Measurements from ENCODE around the gene MTHFD1. TPM values are rescaled to one million over a fixed set of nuclear protein-coding genes. Genes with fewer than 3 reads are reported as not detected.

MTHFD1 gene
- polyA plus RNA-seq, 2 of the 4 experiments (the other 2 are of a cell fraction), result 105 to 159 TPM

DNA sequence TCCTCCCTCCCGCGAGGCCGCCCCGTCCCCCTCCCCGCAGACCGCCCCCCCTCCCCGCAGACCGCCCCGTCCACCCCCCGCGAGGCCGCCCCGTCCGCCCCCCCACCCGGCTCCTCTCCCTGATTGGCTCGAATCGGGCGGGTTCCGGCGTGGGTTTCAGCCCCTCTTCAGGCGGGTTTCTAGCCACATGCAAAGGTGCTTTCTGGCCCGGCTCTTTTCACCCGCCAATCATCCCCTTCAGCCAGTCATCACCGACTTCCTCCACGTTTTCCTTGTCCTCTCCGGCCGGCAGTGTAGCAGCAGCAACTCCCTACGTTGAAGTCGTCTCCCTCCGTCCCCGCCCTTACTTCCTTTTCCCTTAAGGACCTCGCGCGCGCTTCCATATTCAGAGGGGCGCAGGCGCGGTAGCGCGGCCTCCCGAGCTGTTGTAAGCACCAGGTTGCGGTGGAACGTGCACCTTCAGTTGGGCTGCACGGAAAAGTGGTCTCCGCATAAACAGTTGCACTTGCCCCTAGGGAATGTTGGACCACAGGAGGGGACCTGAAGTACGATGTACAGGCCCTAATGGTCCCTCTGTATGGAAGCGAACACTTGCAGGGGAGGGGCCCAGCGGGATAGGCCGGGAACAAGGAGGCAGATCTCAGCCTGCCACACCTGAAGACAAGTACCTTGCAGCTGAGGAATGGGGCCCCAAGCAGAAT lies 49.4 kb upstream of the MTHFD1 start:
- peak; percentile 99 for DNase-seq (ENCODE audit: low read depth in 1 of 2, low spot score in 1 of 2)
- ChIA-PET POLR2A (interaction anchor here (0.6 to 2.3 kb wide), 9 partner anchors 15 to 697 kb away, joined by 3 to 16 read pairs (median 5); partner anchors contain the start of genes HSPA2, MTHFD1, WDR89 and ZBTB1), CTCF (interaction anchor here (0.9 to 8.7 kb wide), 7 partner anchors 10 to 328 kb away, joined by 3 to 93 read pairs (median 3); partner anchors contain the start of gene AKAP5)
- no peak for FAIRE-seq
- peak overlapping the region; percentile 82 for H3K4me2 ChIP-seq
- peak overlapping the region; percentile 83 for H3K4me3 ChIP-seq
- H3K4me1 ChIP-seq, result peaks cover 17% of the 10 kb centered on the region
- H3K9me3 ChIP-seq, result peaks cover 9% of the 10 kb centered on the region; the same call in 2 of the 3 replicates
- H3K27ac ChIP-seq, result peak overlapping the region; percentile 94 to 95
- ATAC-seq, result peak; percentile 94
- WGBS (ENCODE audit: missing lambda C conversion rate), result under 1% methylated on average over 31 of the region's 49 CpGs
- TF ChIP-seq TFCP2L1 (CRISPR knock-in tag; IDR thresholded peaks at IDR 0.05), result no peak
- no peak for TF ChIP-seq CHD4 (IDR thresholded peaks at IDR 0.05; ENCODE audit: borderline replicate concordance)
- TF ChIP-seq TP53 (CRISPR knock-in tag; IDR thresholded peaks at IDR 0.05), result no peak
- TF ChIP-seq HEYL (CRISPR knock-in tag; IDR thresholded peaks at IDR 0.05), result no peak
- no peak for TF ChIP-seq ZSCAN20 (CRISPR knock-in tag; IDR thresholded peaks at IDR 0.05)
- no peak for TF ChIP-seq HOXA7 (CRISPR knock-in tag; IDR thresholded peaks at IDR 0.05)
- peak; percentile 41; the same call in 1 of the 2 replicates for TF ChIP-seq PHF8 (IDR thresholded peaks at IDR 0.05; ENCODE audit: borderline replicate concordance, low read depth)
- TF ChIP-seq GATA3 (IDR thresholded peaks at IDR 0.05; ENCODE audit: borderline replicate concordance), result no peak
- TF ChIP-seq MAFK (IDR thresholded peaks at IDR 0.05; ENCODE audit: partially characterized antibody), result no peak
- no peak for TF ChIP-seq SMC3 (IDR thresholded peaks at IDR 0.05)
- TF ChIP-seq EP300 (IDR thresholded peaks at IDR 0.05), result no peak
- no peak for TF ChIP-seq RARB (CRISPR knock-in tag; IDR thresholded peaks at IDR 0.05)
- TF ChIP-seq, protein P1, sequence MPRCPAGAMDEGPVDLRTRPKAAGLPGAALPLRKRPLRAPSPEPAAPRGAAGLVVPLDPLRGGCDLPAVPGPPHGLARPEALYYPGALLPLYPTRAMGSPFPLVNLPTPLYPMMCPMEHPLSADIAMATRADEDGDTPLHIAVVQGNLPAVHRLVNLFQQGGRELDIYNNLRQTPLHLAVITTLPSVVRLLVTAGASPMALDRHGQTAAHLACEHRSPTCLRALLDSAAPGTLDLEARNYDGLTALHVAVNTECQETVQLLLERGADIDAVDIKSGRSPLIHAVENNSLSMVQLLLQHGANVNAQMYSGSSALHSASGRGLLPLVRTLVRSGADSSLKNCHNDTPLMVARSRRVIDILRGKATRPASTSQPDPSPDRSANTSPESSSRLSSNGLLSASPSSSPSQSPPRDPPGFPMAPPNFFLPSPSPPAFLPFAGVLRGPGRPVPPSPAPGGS (IDR thresholded peaks at IDR 0.05), result peak; percentile 68; the same call in 1 of the 3 replicates
- TF ChIP-seq, protein P2, sequence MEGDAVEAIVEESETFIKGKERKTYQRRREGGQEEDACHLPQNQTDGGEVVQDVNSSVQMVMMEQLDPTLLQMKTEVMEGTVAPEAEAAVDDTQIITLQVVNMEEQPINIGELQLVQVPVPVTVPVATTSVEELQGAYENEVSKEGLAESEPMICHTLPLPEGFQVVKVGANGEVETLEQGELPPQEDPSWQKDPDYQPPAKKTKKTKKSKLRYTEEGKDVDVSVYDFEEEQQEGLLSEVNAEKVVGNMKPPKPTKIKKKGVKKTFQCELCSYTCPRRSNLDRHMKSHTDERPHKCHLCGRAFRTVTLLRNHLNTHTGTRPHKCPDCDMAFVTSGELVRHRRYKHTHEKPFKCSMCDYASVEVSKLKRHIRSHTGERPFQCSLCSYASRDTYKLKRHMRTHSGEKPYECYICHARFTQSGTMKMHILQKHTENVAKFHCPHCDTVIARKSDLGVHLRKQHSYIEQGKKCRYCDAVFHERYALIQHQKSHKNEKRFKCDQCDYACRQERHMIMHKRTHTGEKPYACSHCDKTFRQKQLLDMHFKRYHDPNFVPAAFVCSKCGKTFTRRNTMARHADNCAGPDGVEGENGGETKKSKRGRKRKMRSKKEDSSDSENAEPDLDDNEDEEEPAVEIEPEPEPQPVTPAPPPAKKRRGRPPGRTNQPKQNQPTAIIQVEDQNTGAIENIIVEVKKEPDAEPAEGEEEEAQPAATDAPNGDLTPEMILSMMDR (IDR thresholded peaks at IDR 0.05), result no peak
- no peak for TF ChIP-seq ESRRA (IDR thresholded peaks at IDR 0.05; ENCODE audit: borderline replicate concordance, low read length)
- TF ChIP-seq ZC3H11A (IDR thresholded peaks at IDR 0.05), result no peak
- TF ChIP-seq POLR2A (IDR thresholded peaks at IDR 0.05; ENCODE audit: low read length), result peak; percentile 96
- TF ChIP-seq, protein P3, sequence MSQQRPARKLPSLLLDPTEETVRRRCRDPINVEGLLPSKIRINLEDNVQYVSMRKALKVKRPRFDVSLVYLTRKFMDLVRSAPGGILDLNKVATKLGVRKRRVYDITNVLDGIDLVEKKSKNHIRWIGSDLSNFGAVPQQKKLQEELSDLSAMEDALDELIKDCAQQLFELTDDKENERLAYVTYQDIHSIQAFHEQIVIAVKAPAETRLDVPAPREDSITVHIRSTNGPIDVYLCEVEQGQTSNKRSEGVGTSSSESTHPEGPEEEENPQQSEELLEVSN (IDR thresholded peaks at IDR 0.05; ENCODE audit: borderline replicate concordance, low read depth), result no peak
- TF ChIP-seq, protein P4, sequence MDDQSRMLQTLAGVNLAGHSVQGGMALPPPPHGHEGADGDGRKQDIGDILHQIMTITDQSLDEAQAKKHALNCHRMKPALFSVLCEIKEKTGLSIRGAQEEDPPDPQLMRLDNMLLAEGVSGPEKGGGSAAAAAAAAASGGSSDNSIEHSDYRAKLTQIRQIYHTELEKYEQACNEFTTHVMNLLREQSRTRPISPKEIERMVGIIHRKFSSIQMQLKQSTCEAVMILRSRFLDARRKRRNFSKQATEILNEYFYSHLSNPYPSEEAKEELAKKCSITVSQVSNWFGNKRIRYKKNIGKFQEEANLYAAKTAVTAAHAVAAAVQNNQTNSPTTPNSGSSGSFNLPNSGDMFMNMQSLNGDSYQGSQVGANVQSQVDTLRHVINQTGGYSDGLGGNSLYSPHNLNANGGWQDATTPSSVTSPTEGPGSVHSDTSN (IDR thresholded peaks at IDR 0.05), result peak; percentile 95
- TF ChIP-seq, protein P5, sequence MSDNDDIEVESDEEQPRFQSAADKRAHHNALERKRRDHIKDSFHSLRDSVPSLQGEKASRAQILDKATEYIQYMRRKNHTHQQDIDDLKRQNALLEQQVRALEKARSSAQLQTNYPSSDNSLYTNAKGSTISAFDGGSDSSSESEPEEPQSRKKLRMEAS (IDR thresholded peaks at IDR 0.05), result peak; percentile 90
- no peak for TF ChIP-seq MYC (IDR thresholded peaks at IDR 0.05; ENCODE audit: borderline replicate concordance, low read length)
- TF ChIP-seq ZFP36 (IDR thresholded peaks at IDR 0.05; ENCODE audit: borderline replicate concordance, partially characterized antibody), result no peak
- TF ChIP-seq HDAC2 (IDR thresholded peaks at IDR 0.05), result no peak
- no peak for TF ChIP-seq RCOR1 (IDR thresholded peaks at IDR 0.05; ENCODE audit: low read depth, low read length)
- no peak for TF ChIP-seq FOSL2 (IDR thresholded peaks at IDR 0.05)
- no peak for TF ChIP-seq FOSL2 (CRISPR knock-in tag; IDR thresholded peaks at IDR 0.05)
- no peak for TF ChIP-seq NFE2L2 (conservative IDR thresholded peaks at IDR 0.05; ENCODE audit: low read length)
- peak; percentile 56; the same call in 1 of the 2 replicates for TF ChIP-seq HOXB13 (CRISPR knock-in tag; IDR thresholded peaks at IDR 0.05; ENCODE audit: low read depth)
- TF ChIP-seq NPAS2 (CRISPR knock-in tag; IDR thresholded peaks at IDR 0.05; ENCODE audit: borderline replicate concordance), result no peak
- TF ChIP-seq CEBPB (IDR thresholded peaks at IDR 0.05), result no peak
- TF ChIP-seq, protein P6, sequence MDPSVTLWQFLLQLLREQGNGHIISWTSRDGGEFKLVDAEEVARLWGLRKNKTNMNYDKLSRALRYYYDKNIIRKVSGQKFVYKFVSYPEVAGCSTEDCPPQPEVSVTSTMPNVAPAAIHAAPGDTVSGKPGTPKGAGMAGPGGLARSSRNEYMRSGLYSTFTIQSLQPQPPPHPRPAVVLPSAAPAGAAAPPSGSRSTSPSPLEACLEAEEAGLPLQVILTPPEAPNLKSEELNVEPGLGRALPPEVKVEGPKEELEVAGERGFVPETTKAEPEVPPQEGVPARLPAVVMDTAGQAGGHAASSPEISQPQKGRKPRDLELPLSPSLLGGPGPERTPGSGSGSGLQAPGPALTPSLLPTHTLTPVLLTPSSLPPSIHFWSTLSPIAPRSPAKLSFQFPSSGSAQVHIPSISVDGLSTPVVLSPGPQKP (IDR thresholded peaks at IDR 0.05; ENCODE audit: low read depth, low read length), result no peak
- TF ChIP-seq ZNF302 (CRISPR knock-in tag; IDR thresholded peaks at IDR 0.05), result no peak
- no peak for TF ChIP-seq FOXS1 (CRISPR knock-in tag; IDR thresholded peaks at IDR 0.05)
- no peak for TF ChIP-seq KDM1A (IDR thresholded peaks at IDR 0.05; ENCODE audit: low read depth)
- TF ChIP-seq JUN (IDR thresholded peaks at IDR 0.05), result peak; percentile 43 to 76; a peak in 3 of 5 replicates
- TF ChIP-seq, protein P7, sequence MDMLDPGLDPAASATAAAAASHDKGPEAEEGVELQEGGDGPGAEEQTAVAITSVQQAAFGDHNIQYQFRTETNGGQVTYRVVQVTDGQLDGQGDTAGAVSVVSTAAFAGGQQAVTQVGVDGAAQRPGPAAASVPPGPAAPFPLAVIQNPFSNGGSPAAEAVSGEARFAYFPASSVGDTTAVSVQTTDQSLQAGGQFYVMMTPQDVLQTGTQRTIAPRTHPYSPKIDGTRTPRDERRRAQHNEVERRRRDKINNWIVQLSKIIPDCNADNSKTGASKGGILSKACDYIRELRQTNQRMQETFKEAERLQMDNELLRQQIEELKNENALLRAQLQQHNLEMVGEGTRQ (IDR thresholded peaks at IDR 0.05), result no peak
- no peak for TF ChIP-seq HOXB5 (CRISPR knock-in tag; IDR thresholded peaks at IDR 0.05)

Measured in A549 (cell line).